LHCN-M2 (cell line): Measurements from ENCODE around the gene HECTD4. TPM values are rescaled to one million over a fixed set of nuclear protein-coding genes. Genes with fewer than 3 reads are reported as not detected.

Experiments
- DNase-seq: peaks from one replicate; pipeline ENCODE4 v3.0.0-alpha.2; 2012; ENCODE audit warnings: low read depth
- total RNA-seq: library from RNA; depleted of rRNA; stranded (reverse); fragments of >200 nt; gene quantifications from 2 replicates; pipeline ENCODE4 v1.2.3, GENCODE V29; 2014

The HECTD4 gene
- total RNA-seq, 1 experiment from 2014 or later, result 8.2 TPM

DNA sequence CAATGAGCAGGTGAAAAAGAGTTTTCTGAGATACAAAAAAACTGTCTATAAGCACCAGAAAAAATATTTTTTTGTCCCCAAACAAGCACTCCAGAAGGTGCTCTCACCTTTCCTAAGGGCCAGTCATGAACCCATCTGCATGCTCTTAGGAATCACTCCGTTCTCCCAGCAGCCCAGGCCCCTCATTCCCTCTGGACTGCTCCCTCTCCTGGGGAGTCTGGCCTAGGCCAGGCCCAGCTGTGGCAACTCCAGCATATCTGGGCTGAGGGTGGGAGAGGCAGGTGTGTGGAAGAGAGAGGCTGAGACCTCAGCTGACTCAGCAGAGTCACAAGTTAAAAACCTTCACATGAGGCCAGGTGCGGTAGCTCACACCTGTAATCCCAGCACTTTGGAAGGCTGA, 202.3 kb downstream of the HECTD4 start:
- DNase-seq, result no peak

DNA sequence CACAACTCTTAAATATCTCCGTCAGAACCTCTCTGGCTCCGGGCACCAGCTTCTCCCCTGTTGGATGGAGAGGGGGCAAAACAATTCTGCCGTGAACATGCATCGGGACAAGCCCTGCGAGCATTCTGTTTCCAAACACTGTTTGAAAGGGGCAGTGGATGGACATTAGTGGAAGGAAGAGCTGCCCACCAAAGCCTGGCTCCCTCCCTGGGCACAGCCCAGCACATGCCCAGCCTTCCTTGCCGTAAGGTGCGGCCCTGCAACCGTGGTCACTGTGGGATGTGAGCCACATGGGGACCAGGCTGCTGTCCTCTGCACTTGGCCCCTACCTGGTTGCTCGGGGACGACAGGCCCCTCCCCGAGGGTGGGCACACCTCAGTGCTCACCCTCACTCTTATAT, 202.9 kb downstream of the HECTD4 start:
- no peak for DNase-seq

GRCh38 chr12:112178796-112179195, 203.4 kb downstream of the HECTD4 start:
- no peak for DNase-seq

DNA sequence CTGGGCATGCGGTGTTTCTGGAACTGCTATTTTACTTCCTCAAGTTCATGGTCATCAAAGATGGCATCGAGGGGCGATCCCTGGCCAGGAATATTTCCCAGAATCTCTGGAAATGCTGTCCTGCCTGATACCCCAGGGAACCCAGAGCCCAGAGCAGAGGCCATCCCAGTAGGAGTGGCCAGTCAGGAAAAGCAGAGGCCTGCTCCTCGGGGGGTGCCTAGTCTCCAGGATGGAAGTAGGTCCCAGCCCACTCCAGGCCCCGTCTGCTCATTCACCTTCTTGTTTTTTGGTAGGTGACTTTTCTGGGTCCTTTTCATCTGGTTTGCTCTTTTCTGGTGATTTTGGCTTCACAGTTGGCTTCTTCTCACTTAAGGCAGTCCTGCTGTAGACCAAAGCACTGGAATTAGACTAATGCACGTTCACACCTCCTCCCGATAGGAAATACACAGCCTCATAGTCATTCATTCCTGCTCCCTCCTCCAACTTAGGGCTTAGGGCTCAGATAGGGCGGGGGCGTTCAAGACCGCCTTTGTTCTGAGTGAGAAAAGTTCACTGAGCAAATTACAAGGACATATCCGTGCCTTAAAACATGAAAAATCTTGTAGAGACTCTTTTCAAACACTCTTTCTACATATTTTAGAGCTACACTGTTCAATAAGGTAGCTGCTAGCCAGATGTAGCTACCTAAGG, 205.8 kb downstream of the HECTD4 start:
- DNase-seq, result no peak

GRCh38 chr12:112175361-112176155, 206.7 kb downstream of the HECTD4 start:
- no peak for DNase-seq

DNA sequence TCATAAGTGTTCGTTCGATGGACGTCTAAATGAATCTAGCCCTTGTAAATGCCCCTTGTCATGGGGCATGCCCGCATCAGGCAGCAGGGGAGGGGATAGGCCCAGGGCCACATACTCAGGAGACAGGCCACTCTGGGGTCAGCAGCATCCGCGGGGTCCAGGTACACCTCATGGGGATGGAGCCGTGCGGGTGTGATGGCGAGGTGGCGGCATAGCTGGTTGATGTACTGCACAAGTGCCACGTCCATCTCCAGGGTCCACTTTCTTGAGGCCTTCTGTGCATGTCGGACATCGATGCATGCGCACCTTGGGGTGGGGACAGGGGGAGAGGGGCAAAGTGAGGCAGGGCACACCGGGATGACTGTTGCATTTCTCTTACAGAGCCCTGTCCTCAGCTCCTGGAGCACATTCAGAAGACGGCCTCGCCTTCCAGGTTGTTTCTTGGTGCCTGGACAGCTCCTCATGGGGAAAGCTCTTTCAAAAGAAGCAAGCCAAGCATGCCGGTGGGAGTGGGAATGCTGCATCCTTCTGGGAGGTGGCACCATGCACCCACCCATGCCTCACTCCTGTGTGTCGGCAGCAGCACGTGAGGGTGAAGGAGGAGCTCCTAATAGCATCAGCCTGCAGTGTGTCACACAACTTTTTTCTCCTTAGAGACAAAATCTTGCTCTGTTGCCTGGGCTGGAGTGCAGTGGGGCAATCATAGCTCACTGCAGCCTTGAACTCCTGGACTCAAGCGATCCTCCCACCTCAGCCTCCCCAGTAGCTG, 209.5 kb downstream of the HECTD4 start:
- no peak for DNase-seq

- DNase-seq, result no peak
Measured at GRCh38 chr12:112170971-112171596, 211.1 kb downstream of the HECTD4 start.

DNA sequence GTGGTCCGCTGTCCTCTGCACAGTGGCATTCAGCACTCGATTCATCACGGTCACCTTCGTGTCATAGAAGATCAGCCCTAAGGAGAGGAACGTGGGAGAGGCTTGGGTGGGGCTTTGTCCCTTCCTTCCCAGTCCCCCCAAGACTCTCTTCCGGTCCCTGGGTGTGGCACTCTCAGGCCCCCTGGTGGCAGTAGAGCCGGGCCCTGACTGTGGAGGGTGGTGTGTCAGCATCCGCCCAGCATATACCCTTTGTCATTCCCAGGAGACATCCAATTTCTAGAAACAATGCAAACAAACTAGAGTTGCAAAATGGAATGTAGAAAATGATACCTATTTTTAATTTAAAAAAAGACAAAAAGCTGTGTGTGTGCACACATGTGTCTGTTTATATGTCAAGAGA, 211.9 kb downstream of the HECTD4 start:
- peak; percentile 8 for DNase-seq

DNA sequence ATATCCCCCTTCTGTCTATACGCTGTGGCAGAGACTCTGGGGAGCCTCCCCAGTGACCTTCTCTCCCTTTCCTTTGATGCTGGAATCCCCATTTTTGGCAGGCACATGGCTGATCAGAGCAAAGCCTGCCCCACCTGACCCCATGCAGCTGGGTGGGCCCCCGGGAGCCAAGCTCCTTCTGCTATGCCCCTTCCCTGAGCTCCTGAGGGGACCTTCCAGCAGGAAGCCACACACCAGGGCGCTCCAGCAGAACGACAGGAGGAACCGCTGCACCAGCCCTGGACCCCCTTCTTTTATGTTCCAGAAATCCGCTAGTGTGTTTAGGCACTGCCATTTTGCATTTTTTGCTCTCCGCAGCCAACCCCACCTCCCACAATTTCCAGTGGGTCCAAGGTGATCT, 212.3 kb downstream of the HECTD4 start:
- no peak for DNase-seq

- DNase-seq, result no peak
Measured at GRCh38 chr12:112169161-112169872, 212.9 kb downstream of the HECTD4 start.

DNA sequence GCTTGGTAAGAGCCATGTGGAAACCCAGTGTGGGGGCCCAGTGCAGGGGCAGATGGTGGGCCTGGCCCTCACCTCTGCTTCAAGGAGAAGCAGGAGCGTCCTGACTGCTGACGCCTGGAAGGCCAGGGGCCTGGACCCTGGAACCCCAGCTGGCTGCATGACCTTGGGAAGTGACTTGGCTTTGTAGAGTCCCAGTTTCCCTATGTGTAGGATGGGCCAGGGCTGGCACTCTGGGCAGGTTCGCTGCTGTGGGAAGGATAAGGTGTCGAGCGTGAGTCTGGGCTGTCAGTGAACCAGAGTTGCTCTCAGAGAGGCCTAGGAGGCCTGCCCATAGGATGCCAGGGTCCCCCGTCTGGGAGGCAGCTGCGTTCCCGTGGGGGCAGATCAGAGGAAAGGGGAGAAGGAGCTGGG, 213.7 kb downstream of the HECTD4 start:
- no peak for DNase-seq

DNA sequence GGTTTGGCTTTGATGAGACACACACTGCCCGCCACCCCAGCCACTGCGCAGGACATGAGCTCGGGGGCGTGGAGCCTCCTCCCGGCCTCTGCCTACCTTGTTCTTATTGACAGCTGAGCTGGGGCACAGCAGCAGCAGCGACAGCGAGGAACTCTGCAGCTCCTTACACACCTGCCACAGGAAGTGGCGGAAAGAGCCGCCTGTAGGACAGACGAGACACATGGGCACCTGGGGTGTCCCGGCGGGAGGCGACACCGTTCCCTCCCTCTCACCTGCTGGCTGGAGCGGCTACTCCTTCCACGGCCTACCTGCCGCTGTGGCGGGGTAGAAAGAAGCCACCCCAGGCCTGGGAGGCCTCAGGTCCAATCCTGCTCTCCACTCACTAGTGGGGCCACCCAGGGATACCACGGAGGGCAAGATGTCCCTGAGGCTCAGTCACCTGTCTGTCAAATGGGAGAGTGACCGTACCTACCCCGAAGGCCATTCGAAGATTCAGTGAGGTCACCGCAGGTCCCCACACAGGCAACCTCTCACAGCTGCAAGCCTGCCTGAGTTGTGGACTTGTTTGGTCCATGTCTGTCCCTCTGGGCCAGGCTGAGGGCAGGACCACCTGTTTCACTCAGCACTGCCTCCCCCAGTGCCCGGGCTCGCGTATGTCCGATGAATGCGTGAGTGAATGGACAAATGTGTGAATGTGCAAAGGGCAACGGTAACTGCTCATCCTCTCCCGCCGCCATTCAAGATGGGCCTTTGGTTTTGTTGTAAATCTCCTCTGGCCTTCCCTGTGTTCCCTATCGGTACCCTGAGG, 214.3 kb downstream of the HECTD4 start:
- DNase-seq, result no peak

DNA sequence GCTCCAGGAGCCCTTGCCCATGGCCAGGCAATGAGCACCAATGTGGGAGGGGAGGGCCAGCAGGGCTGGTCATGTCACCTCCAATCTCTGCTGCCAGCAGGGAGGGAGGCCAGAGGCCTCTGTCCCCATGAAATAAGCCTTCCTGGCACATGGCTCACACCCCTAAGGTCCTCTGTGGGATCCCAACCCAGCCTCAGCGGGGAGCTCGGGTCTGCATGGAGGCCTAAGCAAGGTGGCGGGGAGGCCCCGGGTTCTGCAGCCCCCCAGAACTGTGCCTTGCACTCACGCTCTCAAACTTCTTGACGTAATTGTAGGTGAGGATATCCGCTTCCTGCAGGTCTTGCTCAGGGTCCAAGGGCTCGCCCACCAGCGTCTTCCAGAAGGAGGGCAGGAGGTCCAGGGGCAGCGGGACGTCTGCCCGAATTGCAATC, 215.2 kb downstream of the HECTD4 start:
- DNase-seq, result no peak

DNA sequence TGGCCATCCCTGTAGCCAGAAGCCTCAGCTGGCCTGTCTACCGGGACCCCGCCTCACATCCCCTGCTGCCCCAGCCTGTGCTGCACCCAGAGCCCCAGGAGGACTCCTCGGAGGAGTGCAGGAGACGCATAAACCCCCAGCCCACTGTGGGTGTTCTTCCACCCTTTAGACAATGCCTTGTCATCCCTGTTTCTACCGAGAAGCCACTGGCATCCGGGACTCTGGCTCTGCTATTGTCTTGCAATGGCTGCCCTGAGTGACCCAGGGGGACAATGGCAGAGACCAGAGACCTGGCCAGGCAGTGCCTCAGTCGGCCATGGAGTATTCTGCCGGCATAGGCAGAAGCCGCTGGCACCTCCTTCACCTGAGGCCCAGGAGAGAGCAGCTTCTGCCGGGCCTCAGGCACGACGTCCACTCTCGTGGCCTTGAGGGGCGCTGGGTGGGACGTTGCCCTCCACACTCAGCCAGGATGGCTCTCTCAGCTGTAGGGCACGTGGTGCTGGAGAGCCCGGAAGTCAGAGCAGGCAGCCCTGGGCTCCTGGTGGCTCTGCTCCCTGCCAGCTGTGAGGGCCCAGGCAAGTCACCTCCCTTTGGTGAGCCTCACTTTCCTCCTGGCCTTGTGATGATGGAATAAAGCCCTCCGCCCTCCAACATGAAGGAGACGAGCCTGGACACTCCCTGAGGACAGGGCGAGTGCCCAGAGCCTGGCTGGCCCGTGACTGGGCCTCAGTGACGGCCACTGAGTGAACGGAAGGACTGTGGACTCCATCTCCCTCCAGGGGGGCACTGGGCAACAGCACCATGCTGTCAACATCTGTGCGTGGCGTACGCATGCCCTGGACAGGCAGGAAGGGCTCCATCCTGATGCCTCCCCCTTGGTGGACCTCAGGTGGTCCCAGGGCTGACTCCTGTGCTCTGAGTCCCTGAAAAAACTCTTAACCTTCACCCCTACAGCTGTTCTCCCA, 215.9 kb downstream of the HECTD4 start:
- no peak for DNase-seq

DNA sequence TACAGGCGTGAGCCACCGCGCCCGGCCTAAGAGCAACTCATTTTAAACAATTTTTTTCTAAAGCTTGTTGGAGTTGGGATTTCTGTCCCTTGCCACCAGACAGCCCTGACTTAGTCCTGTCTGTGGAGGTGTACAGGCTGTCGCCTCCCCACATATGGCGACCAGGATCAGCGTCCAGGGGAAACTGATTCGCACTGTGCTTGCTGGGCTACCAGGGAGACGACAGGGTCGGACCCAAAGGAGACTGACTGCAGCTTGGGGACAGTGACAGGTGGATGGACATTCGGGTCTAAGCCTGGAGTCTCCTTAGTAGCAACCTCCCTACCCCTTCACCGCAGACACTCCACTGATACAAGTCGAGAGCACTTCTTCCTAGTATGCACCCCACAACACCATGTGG, 216.6 kb downstream of the HECTD4 start:
- DNase-seq, result no peak

GRCh38 chr12:112164011-112164660, 218.1 kb downstream of the HECTD4 start:
- no peak for DNase-seq

- DNase-seq, result no peak
Measured at GRCh38 chr12:112163471-112163991, 218.7 kb downstream of the HECTD4 start.

DNA sequence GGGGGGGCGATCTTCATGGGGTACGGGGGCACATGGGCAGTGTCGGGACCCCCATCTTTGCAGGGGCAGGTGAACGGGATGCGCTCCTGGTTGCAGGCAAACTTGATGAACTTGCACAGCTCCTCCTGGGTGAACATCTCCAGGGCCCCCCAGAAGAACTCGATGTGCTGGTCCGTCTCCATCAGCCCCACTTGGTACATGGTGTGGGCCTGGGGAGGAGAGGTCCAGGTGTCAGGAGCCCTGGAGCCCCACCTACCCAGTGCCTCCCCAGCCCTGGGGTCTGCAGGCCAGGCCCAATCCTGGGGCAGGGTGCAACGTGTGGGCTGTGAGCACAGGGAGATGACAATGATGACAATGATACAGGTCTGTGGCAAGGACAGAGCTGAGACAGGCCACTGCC, 219.2 kb downstream of the HECTD4 start:
- DNase-seq, result no peak
